ENCODE data around the gene NPIPB8. TPM values are rescaled to one million over a fixed set of nuclear protein-coding genes. Genes with fewer than 3 reads are reported as not detected.

NPIPB8 gene
- total RNA-seq, result not detected in 2 replicates

DNA sequence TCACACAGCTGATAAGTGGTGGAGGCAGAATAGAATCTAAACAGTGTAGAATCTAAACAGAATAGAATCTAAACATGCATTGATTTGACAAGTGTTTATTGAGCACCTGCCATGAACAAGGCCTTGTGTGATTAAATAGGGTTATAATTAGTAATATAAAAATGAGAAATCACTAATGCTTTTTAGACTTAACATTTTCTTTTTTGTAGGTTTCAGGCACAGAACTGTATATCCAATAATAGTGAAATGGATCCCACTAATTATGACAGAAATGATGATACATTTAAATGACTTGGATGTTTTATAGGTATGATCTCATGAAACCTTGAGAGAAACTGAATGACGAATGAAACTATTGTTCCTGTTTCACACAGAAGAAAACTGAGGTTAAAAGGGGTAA is at the start of gene NPIPB8:
NPIPB8 (plus strand) TSS at position 301 of the 400 bp plus-strand sequence. CDS start 296 bp downstream, outside the sequence.

GRCh38 chr16:28596840-28597691 is 40.8 kb upstream of the NPIPB8 start, which contains the start of gene SULT1A2:
Gene SULT1A2, minus strand, starts transcription at chr16:28597050. Its CDS starts 1,120 bp downstream, at chr16:28595930.

GRCh38 chr16:28609631-28610594 is 28.0 kb upstream of the NPIPB8 start, which contains the start of gene SULT1A1:
Gene SULT1A1, minus strand, starts transcription at chr16:28610044. Its CDS starts 1,189 bp downstream, at chr16:28608855.

Other genes with a start within 250 kb of the NPIPB8 start
- 104 and 153 TPM in 2 replicates for gene EIF3CL, start 234.2 kb upstream of the NPIPB8 start, total RNA-seq
- not detected in 2 replicates for gene NPIPB7, start 165.7 kb upstream of the NPIPB8 start, total RNA-seq
- 12.6 and 24.6 TPM in 2 replicates for gene CLN3, start 146.0 kb upstream of the NPIPB8 start, total RNA-seq
- not detected in 2 replicates for gene APOBR, start 143.4 kb upstream of the NPIPB8 start, total RNA-seq
- gene IL27, start 131.2 kb upstream of the NPIPB8 start, total RNA-seq, result not detected in 2 replicates
- 19.1 and 57.4 TPM in 2 replicates for gene NUPR1, start 99.1 kb upstream of the NPIPB8 start, total RNA-seq
- 8.4 and 13.9 TPM in 2 replicates for gene SGF29, start 84.1 kb upstream of the NPIPB8 start, total RNA-seq
- 4.7 and 5.5 TPM in 2 replicates for gene SULT1A2, start 41.0 kb upstream of the NPIPB8 start, total RNA-seq
- gene SULT1A1, start 28.0 kb upstream of the NPIPB8 start, total RNA-seq, result 42.8 and 48.0 TPM in 2 replicates
- gene EIF3C, start 73.4 kb downstream of the NPIPB8 start, total RNA-seq, result 156 and 183 TPM in 2 replicates
- gene NPIPB9, start 113.7 kb downstream of the NPIPB8 start, total RNA-seq, result not detected in 2 replicates
- 35.6 and 58.0 TPM in 2 replicates for gene ATXN2L, start 184.9 kb downstream of the NPIPB8 start, total RNA-seq
- gene TUFM, start 208.3 kb downstream of the NPIPB8 start, total RNA-seq, result 101 and 102 TPM in 2 replicates
- gene SH2B1, start 225.8 kb downstream of the NPIPB8 start, total RNA-seq, result 19.8 and 31.4 TPM in 2 replicates
- gene ATP2A1, start 240.4 kb downstream of the NPIPB8 start, total RNA-seq, result under 0.01 TPM in 1 of 2 replicates, not detected in the other

All from cardiac atrium fibroblast (primary cell).